Tibial artery (tissue), 4 donors: ENCODE results near the gene RUFY4.

ENCODE experiments used
- DNase-seq, 2 donors: peaks; one replicate each; pipeline ENCODE4 v3.0.0-alpha.2; 2019
- H3K27ac ChIP-seq, 2 donors: fragments of 200-600 bp; sonication (generic) in 1 of 2; 1 replicate in 1 of 2; 2 replicates in 1 of 2; pipeline ENCODE4 v1.5.1; 2018 to 2019; ENCODE audit warnings: mild to moderate bottlenecking in 1 of 2
- H3K27me3 ChIP-seq, 2 donors: fragments of 200-600 bp; sonication (generic) in 1 of 2; one replicate each; pipeline versions ENCODE4 v1.5.1 to v1.6.0; 2016 to 2019
- H3K36me3 ChIP-seq, 3 donors: fragments of 200-600 bp; sonication (generic) in 2 of 3; one replicate each; pipeline ENCODE4 v1.5.1; 2016 to 2019; ENCODE audit warnings: mild to moderate bottlenecking in 2 of 3
- H3K4me1 ChIP-seq, 4 donors: fragments of 200-600 bp; sonication (generic) in 2 of 4; 1 replicate in 3 of 4; 2 replicates in 1 of 4; pipeline ENCODE4 v1.5.1; 2016 to 2019
- H3K4me3 ChIP-seq, 2 donors: fragments of 200-600 bp; sonication (generic) in 1 of 2; 1 replicate in 1 of 2; 2 replicates in 1 of 2; pipeline ENCODE4 v1.5.1; 2018 to 2019; ENCODE audit warnings: mild to moderate bottlenecking in 2 of 2
- H3K9me3 ChIP-seq, 3 donors: fragments of 200-600 bp; sonication (generic) in 1 of 3; one replicate each; pipeline ENCODE4 v1.5.1; 2016 to 2019
- intact Hi-C: fragments of 100-400 bp; cut with DNase I; formaldehyde crosslinking; loops from one replicate; pipeline ENCODE4 v1.15.0; 2023; ENCODE audit warnings: low total_unique reads
- TF ChIP-seq, protein P1 (sequence below), 2 experiments: fragments of 200-600 bp in 1 of 2; fragments of 450-650 bp in 1 of 2; IDR thresholded peaks; one replicate each; pipeline ENCODE4 v1.5.1; 2017 to 2019; ENCODE audit warnings: antibody characterized with exemption in 2 of 2, mild to moderate bottlenecking in 1 of 2, moderate library complexity in 1 of 2

The RUFY4 gene

DNA sequence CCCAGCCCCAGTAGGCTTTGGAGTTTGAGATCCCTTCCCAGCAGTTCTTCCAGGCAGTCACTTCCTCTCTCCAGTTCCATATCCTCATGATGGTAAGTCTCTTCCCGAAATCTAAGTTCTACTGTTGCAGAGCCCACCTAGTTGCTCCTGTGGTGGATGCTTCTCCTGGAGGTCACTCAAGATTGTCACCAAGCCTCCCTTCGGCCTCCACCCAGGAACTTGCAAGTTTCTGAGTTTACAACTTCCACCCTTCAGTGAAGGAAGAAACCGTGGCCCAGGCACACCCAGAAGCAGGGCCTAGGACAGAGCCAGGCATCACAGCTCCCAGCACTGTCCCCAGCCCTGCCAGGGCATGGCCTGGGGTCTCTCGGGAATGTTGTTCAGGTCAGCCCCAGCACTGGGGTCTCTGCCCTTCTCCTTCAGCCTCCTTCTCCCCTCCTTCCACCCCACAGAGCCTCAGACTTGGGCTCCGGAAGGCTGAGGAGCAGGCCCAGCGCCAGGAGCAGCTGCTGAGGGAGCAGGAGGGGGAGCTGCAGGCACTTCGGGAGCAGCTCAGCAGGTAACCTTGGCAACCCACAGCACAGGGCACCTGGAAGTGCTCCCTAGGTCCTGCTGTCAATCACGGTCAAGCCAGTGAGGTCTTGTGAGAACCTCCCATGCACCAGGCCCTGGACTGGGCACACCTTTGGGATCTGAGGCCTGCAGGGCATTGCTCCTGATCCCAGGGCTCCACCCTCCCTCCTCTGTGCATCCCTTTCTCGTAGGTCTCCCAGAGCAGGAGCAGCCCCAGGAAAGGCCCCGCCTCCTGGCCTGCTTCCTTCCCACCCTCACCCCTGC is 7.1 kb downstream of the RUFY4 start:
- DNase-seq: no peak
- Histone ChIP-seq H3K27ac (no peak overlapping the region), H3K4me3 (no peak overlapping the region), H3K27me3 (peaks cover 0 to 15% of the 10 kb centered on the region in 2 donors), H3K4me1 (no peaks in the 10 kb centered on the region), H3K9me3 (no peaks in the 10 kb centered on the region), H3K36me3 (no peaks in the 10 kb centered on the region)
- TF ChIP-seq, protein P1, sequence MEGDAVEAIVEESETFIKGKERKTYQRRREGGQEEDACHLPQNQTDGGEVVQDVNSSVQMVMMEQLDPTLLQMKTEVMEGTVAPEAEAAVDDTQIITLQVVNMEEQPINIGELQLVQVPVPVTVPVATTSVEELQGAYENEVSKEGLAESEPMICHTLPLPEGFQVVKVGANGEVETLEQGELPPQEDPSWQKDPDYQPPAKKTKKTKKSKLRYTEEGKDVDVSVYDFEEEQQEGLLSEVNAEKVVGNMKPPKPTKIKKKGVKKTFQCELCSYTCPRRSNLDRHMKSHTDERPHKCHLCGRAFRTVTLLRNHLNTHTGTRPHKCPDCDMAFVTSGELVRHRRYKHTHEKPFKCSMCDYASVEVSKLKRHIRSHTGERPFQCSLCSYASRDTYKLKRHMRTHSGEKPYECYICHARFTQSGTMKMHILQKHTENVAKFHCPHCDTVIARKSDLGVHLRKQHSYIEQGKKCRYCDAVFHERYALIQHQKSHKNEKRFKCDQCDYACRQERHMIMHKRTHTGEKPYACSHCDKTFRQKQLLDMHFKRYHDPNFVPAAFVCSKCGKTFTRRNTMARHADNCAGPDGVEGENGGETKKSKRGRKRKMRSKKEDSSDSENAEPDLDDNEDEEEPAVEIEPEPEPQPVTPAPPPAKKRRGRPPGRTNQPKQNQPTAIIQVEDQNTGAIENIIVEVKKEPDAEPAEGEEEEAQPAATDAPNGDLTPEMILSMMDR (IDR thresholded peaks at IDR 0.05): no peak
- intact Hi-C loops: no loop called here

DNA sequence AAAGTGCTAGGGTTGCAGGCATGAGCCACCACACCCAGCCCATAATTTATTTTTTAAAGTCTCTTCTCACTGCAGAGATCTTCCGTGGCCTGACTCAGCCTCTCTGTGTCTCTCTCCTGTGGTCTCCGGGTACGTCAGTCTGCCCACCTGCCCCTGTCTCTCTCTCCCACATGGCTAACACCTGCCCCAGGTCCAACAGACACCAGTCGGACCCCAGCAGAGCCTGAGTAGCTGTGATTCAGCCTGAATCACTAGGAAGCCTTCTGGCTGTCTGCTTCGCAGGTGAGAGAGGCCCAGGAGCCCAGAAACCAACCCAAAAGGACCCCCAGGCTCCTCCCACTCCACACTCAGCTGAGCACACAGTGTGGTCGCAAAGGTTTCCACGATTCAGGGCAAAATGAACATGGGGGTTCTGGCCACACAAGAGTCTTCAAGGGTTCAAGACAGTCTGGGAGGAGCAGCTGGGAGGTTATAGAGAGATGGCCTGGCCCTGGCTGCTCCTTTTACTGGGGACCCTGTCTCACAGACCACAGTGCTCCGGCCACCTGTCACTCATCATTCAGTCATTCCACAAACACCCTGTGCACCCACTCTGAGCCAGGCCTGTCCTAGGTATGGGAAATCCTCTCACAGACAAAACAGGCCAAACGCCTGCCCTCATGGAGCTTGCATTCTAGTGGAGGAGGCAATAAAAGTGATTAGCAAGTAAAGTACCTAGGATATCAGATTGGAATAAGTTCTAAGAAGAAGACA is 8.6 kb downstream of the RUFY4 start:
- intact Hi-C loops: no loop called here
- DNase-seq: no peak
- TF ChIP-seq, protein P1 (IDR thresholded peaks at IDR 0.05): no peak

DNA sequence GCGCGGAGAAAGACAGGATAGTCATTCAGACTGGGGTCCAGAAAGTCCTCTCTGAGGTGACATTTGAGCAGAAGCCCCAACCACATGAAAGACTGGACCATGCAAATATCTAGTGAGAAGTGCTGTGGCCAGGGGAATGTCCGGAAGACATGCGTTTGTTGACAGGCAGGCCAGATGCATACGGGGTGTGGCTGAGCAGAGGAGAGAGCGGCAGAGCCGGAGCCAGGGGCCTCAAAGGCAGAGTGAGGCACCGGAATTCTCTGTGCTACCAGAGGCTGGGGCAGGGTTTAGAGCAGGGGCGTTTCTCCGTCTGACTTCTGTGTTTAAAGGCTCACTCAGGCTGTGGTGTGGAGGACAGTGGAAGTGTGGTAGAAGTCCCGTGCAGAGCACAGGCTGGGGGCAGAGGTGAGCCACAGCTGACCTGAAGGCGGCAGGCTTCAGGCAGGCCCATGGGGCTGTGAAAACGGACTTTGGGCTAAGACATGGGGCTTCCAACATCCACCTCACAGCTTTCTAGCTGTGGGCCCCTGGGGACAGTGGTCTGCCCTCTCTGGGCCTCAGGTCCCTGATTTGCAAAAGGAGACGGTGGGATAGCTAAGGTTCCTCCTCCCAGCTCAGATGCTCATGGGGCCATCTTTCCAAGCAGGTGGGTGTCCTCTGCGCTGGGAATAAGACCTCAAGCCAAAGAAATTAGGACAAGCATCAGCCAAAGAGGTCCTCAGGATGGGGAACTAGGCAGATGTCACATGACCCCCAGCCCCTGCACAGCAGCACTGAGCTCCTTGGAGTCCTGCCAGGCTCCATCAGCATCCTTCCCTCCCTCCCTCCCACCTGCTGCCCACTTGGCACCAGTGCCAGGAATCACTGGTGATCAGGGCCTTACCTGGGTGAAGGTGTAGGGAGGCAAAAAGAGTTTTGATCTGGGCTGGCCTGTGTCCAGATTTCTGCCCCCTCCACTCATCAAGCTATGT is 11.2 kb downstream of the RUFY4 start:
- no peak for DNase-seq
- Histone ChIP-seq H3K4me1 (no peaks in the 10 kb centered on the region), H3K27me3 (peaks cover 0 to 6% of the 10 kb centered on the region in 2 donors), H3K4me3 (no peak overlapping the region), H3K9me3 (no peaks in the 10 kb centered on the region), H3K27ac (no peak overlapping the region), H3K36me3 (no peaks in the 10 kb centered on the region)
- intact Hi-C loops: no loop called here
- TF ChIP-seq, protein P1 (IDR thresholded peaks at IDR 0.05): no peak

More for the DNA sequence above, 8.6 kb downstream of the RUFY4 start:
- Histone ChIP-seq H3K9me3 (no peaks in the 10 kb centered on the region), H3K27me3 (peaks cover 0 to 15% of the 10 kb centered on the region in 2 donors), H3K36me3 (no peaks in the 10 kb centered on the region), H3K27ac (no peak overlapping the region), H3K4me1 (no peaks in the 10 kb centered on the region), H3K4me3 (no peak overlapping the region)

DNA sequence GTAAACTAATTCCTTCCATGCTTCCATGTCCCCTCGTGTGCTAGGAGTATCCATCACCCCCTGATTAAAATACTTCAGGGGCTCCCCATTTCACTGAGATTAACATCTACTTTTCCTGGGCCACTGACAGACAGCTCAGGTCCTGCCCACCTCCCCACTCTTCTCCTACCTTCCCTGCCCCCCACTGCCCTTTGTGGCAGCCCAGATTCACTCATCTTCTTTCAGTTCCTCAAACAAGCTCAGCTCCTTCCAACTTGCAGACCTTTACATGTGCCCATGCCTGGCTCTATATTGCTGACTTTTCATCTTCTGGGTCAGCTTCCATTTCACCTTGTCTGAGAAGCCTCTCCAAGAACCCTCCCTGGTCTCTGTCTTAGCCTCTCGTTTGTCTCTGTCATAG is 12.0 kb downstream of the RUFY4 start:
- Histone ChIP-seq H3K27ac (no peak overlapping the region), H3K4me3 (no peak overlapping the region), H3K9me3 (peaks cover 0 to 1% (median 0%) of the 10 kb centered on the region in 3 donors), H3K36me3 (no peaks in the 10 kb centered on the region), H3K4me1 (no peaks in the 10 kb centered on the region), H3K27me3 (peaks cover 0 to 6% of the 10 kb centered on the region in 2 donors)
- TF ChIP-seq, protein P1 (IDR thresholded peaks at IDR 0.05): no peak
- DNase-seq: no peak
- intact Hi-C loops: no loop called here

DNA sequence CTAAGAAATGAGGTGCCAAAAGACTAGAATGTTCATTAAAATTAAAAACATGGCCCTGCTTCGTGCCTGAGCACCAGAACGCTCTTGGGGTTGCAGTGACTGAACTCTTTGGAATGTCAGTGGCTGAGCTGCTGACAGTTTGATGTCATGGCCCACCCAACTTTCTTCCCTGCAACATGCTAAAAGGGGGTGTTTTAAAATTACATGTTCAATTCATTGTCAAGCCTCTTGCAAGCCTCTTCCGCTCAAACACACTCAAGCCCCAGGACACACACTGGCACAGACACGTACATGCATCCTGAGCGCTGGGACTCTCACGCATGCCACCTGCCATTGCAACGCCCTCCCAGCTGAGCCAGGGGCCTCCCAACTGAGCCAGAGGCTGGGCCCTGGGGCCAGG is 12.6 kb downstream of the RUFY4 start:
- TF ChIP-seq, protein P1 (IDR thresholded peaks at IDR 0.05): no peak
- intact Hi-C loops: no loop called here
- H3K4me1 ChIP-seq: no peaks in the 10 kb centered on the region
- no peak overlapping the region for H3K4me3 ChIP-seq
- no peak for DNase-seq
- no peaks in the 10 kb centered on the region for H3K36me3 ChIP-seq
- peaks cover 0 to 8% (median 4%) of the 10 kb centered on the region in 3 donors for H3K9me3 ChIP-seq
- H3K27ac ChIP-seq: no peak overlapping the region
- peaks cover 0 to 6% of the 10 kb centered on the region in 2 donors for H3K27me3 ChIP-seq
